ENCODE measurements around the gene LARGE1.

The LARGE1 gene

DNA sequence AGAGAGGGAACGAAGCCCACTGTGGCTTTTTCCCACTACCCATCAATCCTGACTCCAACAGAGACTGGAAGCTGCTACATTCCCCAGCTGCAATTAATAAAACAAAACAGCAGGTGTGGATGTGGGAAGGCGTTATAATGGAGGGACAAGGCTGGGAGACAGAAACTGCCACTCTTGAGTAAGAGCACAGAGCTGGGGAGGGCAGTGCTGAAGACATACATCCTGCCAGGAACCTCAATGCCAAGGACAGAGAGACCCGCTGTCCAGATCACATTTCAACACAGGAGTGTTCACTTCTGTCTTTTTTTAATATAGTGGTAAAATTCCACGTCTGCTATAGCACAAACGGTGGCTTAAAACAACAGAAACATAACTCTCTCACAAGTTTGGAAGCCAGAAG lies 94.5 kb downstream of the LARGE1 start:
- no peak overlapping the region for H3K4me3 ChIP-seq (ENCODE audit: insufficient read depth, low read length, poor library complexity, severe bottlenecking)
- H3K79me2 ChIP-seq (ENCODE audit: insufficient read depth, low read length): no peaks in the 10 kb centered on the region
- no peak overlapping the region for H3K4me2 ChIP-seq (ENCODE audit: low read depth, low read length, poor library complexity, severe bottlenecking)
- no peak overlapping the region for H3K27ac ChIP-seq (ENCODE audit: low read depth, low read length)
- TF ChIP-seq, protein P1, sequence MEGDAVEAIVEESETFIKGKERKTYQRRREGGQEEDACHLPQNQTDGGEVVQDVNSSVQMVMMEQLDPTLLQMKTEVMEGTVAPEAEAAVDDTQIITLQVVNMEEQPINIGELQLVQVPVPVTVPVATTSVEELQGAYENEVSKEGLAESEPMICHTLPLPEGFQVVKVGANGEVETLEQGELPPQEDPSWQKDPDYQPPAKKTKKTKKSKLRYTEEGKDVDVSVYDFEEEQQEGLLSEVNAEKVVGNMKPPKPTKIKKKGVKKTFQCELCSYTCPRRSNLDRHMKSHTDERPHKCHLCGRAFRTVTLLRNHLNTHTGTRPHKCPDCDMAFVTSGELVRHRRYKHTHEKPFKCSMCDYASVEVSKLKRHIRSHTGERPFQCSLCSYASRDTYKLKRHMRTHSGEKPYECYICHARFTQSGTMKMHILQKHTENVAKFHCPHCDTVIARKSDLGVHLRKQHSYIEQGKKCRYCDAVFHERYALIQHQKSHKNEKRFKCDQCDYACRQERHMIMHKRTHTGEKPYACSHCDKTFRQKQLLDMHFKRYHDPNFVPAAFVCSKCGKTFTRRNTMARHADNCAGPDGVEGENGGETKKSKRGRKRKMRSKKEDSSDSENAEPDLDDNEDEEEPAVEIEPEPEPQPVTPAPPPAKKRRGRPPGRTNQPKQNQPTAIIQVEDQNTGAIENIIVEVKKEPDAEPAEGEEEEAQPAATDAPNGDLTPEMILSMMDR (IDR thresholded peaks at IDR 0.05; ENCODE audit: insufficient read depth, low read length, poor library complexity, severe bottlenecking): no peak
- TF ChIP-seq EZH2phosphoT487 (conservative IDR thresholded peaks at IDR 0.05; ENCODE audit: low read length): no peak
- H3K9me2 ChIP-seq (replicated peaks; ENCODE audit: insufficient read depth, low read length): no peaks in the 10 kb centered on the region
- no peaks in the 10 kb centered on the region for H3K36me3 ChIP-seq (ENCODE audit: low read length)
- no peak overlapping the region for H2AFZ ChIP-seq (ENCODE audit: low read depth, low read length, severe bottlenecking)
- no peaks in the 10 kb centered on the region for H3F3A ChIP-seq (ENCODE audit: insufficient read depth)
- H3K9ac ChIP-seq (ENCODE audit: low read length): no peak overlapping the region
- no peaks in the 10 kb centered on the region for H4K20me1 ChIP-seq (ENCODE audit: low read depth, low read length)
- no peaks in the 10 kb centered on the region for H3K9me3 ChIP-seq (ENCODE audit: insufficient read depth, low read length)
- no peaks in the 10 kb centered on the region for H3K27me3 ChIP-seq (ENCODE audit: low read length)

- TF ChIP-seq EZH2phosphoT487 (conservative IDR thresholded peaks at IDR 0.05; ENCODE audit: low read length): no peak
- TF ChIP-seq, protein P1 (IDR thresholded peaks at IDR 0.05; ENCODE audit: insufficient read depth, low read length, poor library complexity, severe bottlenecking): no peak
- Histone ChIP-seq H3K4me2 (ENCODE audit: low read depth, low read length, poor library complexity, severe bottlenecking) (no peak overlapping the region), H3K36me3 (ENCODE audit: low read length) (no peaks in the 10 kb centered on the region), H3K4me3 (ENCODE audit: insufficient read depth, low read length, poor library complexity, severe bottlenecking) (no peak overlapping the region), H3K9ac (ENCODE audit: low read length) (no peak overlapping the region), H3K9me3 (ENCODE audit: insufficient read depth, low read length) (no peaks in the 10 kb centered on the region), H3K27ac (ENCODE audit: low read depth, low read length) (no peak overlapping the region), H3K79me2 (ENCODE audit: insufficient read depth, low read length) (no peaks in the 10 kb centered on the region), H3K9me2 (replicated peaks; ENCODE audit: insufficient read depth, low read length) (no peaks in the 10 kb centered on the region), H2AFZ (ENCODE audit: low read depth, low read length, severe bottlenecking) (no peak overlapping the region), H4K20me1 (ENCODE audit: low read depth, low read length) (no peaks in the 10 kb centered on the region), H3K27me3 (ENCODE audit: low read length) (no peaks in the 10 kb centered on the region), H3F3A (ENCODE audit: insufficient read depth) (no peaks in the 10 kb centered on the region)
Observed at GRCh38 chr22:33823552-33823951, 96.7 kb downstream of the LARGE1 start.

DNA sequence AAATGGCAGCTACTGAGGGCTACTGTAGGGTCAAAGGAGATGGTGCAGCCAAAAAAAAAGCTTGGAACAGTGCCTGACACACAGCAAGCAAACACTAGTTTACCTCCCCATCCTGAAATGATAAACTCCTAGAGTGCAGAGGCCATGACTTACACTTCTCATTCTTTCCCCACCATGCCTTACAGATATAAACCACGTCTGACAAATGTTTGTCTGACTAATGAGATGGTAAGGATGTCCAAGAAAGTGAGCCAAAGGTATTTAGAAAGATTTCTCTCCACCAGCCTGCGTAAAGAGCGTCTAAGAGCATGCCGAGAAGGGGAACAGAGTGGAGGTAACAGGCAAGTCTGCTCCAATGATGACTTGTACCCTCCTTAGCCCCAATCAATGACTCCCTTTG lies 99.0 kb downstream of the LARGE1 start:
- H2AFZ ChIP-seq (ENCODE audit: low read depth, low read length, severe bottlenecking): no peak overlapping the region
- no peak overlapping the region for H3K4me3 ChIP-seq (ENCODE audit: insufficient read depth, low read length, poor library complexity, severe bottlenecking)
- no peak for TF ChIP-seq EZH2phosphoT487 (conservative IDR thresholded peaks at IDR 0.05; ENCODE audit: low read length)
- TF ChIP-seq, protein P1 (IDR thresholded peaks at IDR 0.05; ENCODE audit: insufficient read depth, low read length, poor library complexity, severe bottlenecking): no peak
- no peak overlapping the region for H3K9ac ChIP-seq (ENCODE audit: low read length)
- no peaks in the 10 kb centered on the region for H3K9me2 ChIP-seq (replicated peaks; ENCODE audit: insufficient read depth, low read length)
- no peaks in the 10 kb centered on the region for H3K27me3 ChIP-seq (ENCODE audit: low read length)
- H3K9me3 ChIP-seq (ENCODE audit: insufficient read depth, low read length): no peaks in the 10 kb centered on the region
- no peaks in the 10 kb centered on the region for H3K36me3 ChIP-seq (ENCODE audit: low read length)
- H4K20me1 ChIP-seq (ENCODE audit: low read depth, low read length): no peaks in the 10 kb centered on the region
- no peaks in the 10 kb centered on the region for H3F3A ChIP-seq (ENCODE audit: insufficient read depth)
- H3K79me2 ChIP-seq (ENCODE audit: insufficient read depth, low read length): no peaks in the 10 kb centered on the region
- H3K27ac ChIP-seq (ENCODE audit: low read depth, low read length): no peak overlapping the region
- no peak overlapping the region for H3K4me2 ChIP-seq (ENCODE audit: low read depth, low read length, poor library complexity, severe bottlenecking)

Data from SU-DHL-6 (cell line).